Skeletal muscle satellite cell (primary cell): ENCODE measurements around the gene NFATC2.

Source experiments
- H3K27me3 ChIP-seq: 2 replicates; pipeline ENCODE4 v1.7.0; 2013; ENCODE audit warnings: low read length; ENCODE audit not compliant: control insufficient read depth, insufficient read depth
- H3K36me3 ChIP-seq: 2 replicates; pipeline ENCODE4 v1.7.0; 2013; ENCODE audit warnings: mild to moderate bottlenecking, control low read depth, low read length; ENCODE audit not compliant: insufficient read depth
- H3K4me1 ChIP-seq: 2 replicates; pipeline ENCODE4 v1.7.0; 2013; ENCODE audit warnings: low read length; ENCODE audit not compliant: control insufficient read depth, insufficient read depth
- H3K4me2 ChIP-seq: 2 replicates; pipeline ENCODE4 v1.7.0; 2013; ENCODE audit warnings: mild to moderate bottlenecking, low read length
- H3K4me3 ChIP-seq: 2 replicates; pipeline ENCODE4 v1.7.0; 2013; ENCODE audit warnings: low read length
- H3K9ac ChIP-seq: 2 replicates; pipeline ENCODE4 v1.7.0; 2013; ENCODE audit warnings: mild to moderate bottlenecking, low read depth, low read length, moderate library complexity
- H3K9me3 ChIP-seq: replicated peaks from 2 replicates; pipeline ENCODE4 v1.7.0; 2013; ENCODE audit warnings: mild to moderate bottlenecking, control low read depth, low read length

Gene NFATC2

GRCh38 chr20:51525241-51526105 lies 17.0 kb downstream of the NFATC2 start:
- no peak overlapping the region for H3K4me2 ChIP-seq
- no peaks in the 10 kb centered on the region for H3K27me3 ChIP-seq
- H3K4me3 ChIP-seq: no peak overlapping the region
- no peaks in the 10 kb centered on the region for H3K4me1 ChIP-seq
- no peaks in the 10 kb centered on the region for H3K36me3 ChIP-seq
- H3K9ac ChIP-seq: no peak overlapping the region
- H3K9me3 ChIP-seq: no peaks in the 10 kb centered on the region

- Histone ChIP-seq H3K27me3 (no peaks in the 10 kb centered on the region), H3K4me2 (no peak overlapping the region), H3K4me3 (no peak overlapping the region), H3K9me3 (no peaks in the 10 kb centered on the region), H3K9ac (no peak overlapping the region), H3K36me3 (no peaks in the 10 kb centered on the region), H3K4me1 (no peaks in the 10 kb centered on the region)
Measured at GRCh38 chr20:51523276-51524013, 19.1 kb downstream of the NFATC2 start.

- Histone ChIP-seq H3K4me1 (no peaks in the 10 kb centered on the region), H3K4me3 (no peak overlapping the region), H3K4me2 (no peak overlapping the region), H3K27me3 (peaks cover 4% of the 10 kb centered on the region), H3K9me3 (no peaks in the 10 kb centered on the region), H3K36me3 (no peaks in the 10 kb centered on the region), H3K9ac (no peak overlapping the region)
Measured at GRCh38 chr20:51522207-51522606, 20.3 kb downstream of the NFATC2 start.

- Histone ChIP-seq H3K4me2 (no peak overlapping the region), H3K36me3 (no peaks in the 10 kb centered on the region), H3K9me3 (no peaks in the 10 kb centered on the region), H3K27me3 (peaks cover 19% of the 10 kb centered on the region), H3K4me3 (no peak overlapping the region), H3K9ac (no peak overlapping the region), H3K4me1 (no peaks in the 10 kb centered on the region)
Measured at GRCh38 chr20:51517839-51518238, 24.7 kb downstream of the NFATC2 start.

DNA sequence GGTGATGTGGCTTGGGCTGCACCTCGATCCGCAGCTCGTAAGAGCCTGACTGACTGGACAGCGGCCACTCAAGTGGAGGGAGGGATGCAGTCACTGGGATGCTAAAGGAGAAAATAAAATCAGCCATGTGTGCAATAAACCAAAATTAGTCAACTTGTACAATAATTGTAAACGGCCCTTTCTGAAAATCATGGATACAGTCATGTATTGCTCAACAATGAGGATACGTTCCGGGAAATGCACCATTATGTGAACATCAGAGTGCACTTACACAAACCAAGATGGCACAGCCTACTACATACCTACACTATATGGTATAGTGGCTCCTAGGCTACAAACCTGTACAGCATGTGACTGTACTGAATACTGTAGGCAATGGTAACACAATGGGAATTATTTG lies 25.7 kb downstream of the NFATC2 start:
- H3K4me2 ChIP-seq: no peak overlapping the region
- H3K9me3 ChIP-seq: no peaks in the 10 kb centered on the region
- H3K4me1 ChIP-seq: no peaks in the 10 kb centered on the region
- no peak overlapping the region for H3K9ac ChIP-seq
- H3K4me3 ChIP-seq: no peak overlapping the region
- peaks cover 19% of the 10 kb centered on the region for H3K27me3 ChIP-seq
- H3K36me3 ChIP-seq: no peaks in the 10 kb centered on the region

DNA sequence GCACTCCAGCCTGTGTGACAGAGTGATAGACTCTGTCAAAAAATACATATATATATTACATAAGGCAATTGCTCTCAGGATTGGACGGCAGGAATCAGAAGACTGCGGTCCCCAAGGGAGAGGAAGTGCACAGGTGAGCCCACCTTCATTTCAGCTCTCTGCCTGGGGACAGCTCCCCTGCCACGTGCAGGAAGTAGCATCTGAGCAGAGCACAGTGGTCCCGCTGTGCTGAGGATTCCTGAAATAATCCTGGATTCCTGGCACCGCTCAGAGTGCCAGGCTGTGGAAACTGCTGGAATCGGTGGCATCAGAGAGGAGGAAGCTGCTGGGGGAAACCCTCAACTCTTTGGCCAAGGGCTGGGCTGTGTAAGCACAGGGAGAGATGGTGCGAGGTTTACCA lies 27.7 kb downstream of the NFATC2 start:
- Histone ChIP-seq H3K4me3 (no peak overlapping the region), H3K4me1 (no peaks in the 10 kb centered on the region), H3K36me3 (no peaks in the 10 kb centered on the region), H3K9ac (no peak overlapping the region), H3K4me2 (no peak overlapping the region), H3K9me3 (no peaks in the 10 kb centered on the region), H3K27me3 (peaks cover 32% of the 10 kb centered on the region)

- Histone ChIP-seq H3K27me3 (peaks cover 38% of the 10 kb centered on the region), H3K4me3 (no peak overlapping the region), H3K4me2 (no peak overlapping the region), H3K36me3 (no peaks in the 10 kb centered on the region), H3K9ac (no peak overlapping the region), H3K4me1 (no peaks in the 10 kb centered on the region), H3K9me3 (no peaks in the 10 kb centered on the region)
Measured at GRCh38 chr20:51514249-51514648, 28.3 kb downstream of the NFATC2 start.

GRCh38 chr20:51513545-51513944 lies 29.0 kb downstream of the NFATC2 start:
- H3K4me1 ChIP-seq: no peaks in the 10 kb centered on the region
- no peaks in the 10 kb centered on the region for H3K9me3 ChIP-seq
- H3K4me2 ChIP-seq: no peak overlapping the region
- no peak overlapping the region for H3K4me3 ChIP-seq
- H3K27me3 ChIP-seq: peaks cover 42% of the 10 kb centered on the region
- no peaks in the 10 kb centered on the region for H3K36me3 ChIP-seq
- H3K9ac ChIP-seq: no peak overlapping the region

GRCh38 chr20:51512645-51513044 lies 29.9 kb downstream of the NFATC2 start:
- Histone ChIP-seq H3K9me3 (no peaks in the 10 kb centered on the region), H3K4me1 (no peaks in the 10 kb centered on the region), H3K9ac (no peak overlapping the region), H3K4me3 (no peak overlapping the region), H3K27me3 (peaks cover 39% of the 10 kb centered on the region), H3K4me2 (no peak overlapping the region), H3K36me3 (no peaks in the 10 kb centered on the region)

GRCh38 chr20:51511861-51512619 lies 30.5 kb downstream of the NFATC2 start:
- Histone ChIP-seq H3K9ac (no peak overlapping the region), H3K9me3 (no peaks in the 10 kb centered on the region), H3K4me3 (no peak overlapping the region), H3K4me2 (no peak overlapping the region), H3K4me1 (no peaks in the 10 kb centered on the region), H3K36me3 (no peaks in the 10 kb centered on the region), H3K27me3 (peaks cover 45% of the 10 kb centered on the region)

DNA sequence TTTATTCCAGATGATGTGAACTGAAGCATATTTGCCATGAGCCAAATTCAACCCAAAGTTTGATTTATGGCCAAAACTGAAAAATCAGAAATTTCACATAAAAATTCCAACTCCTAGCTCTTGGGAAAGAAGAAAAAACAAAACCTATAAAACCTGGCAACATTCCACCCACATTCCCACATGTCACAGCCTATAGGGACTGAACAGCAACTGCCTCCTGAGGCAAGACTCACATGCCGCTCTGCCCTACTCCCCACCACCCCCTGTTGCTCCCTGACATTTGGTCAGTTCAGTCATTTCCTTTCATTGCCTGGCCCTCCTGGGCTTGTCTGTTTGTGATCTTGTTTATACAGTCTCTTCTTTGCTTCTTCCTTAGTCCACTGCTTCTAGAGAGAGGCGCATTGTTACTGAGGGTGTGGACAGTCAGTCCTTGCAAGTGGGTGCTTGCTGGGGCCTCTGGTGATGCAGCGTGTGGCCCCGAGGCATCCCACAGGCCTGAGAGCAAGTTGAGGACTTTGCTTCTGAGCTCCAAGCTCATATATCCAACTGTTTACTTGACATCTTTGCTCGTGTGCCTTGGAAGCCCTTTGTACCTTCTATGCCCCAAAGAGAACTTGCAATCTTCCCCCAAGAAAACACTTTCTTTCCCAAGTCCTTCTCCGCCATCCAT lies 31.4 kb downstream of the NFATC2 start:
- no peaks in the 10 kb centered on the region for H3K4me1 ChIP-seq
- H3K4me2 ChIP-seq: no peak overlapping the region
- H3K27me3 ChIP-seq: peaks cover 42% of the 10 kb centered on the region
- no peak overlapping the region for H3K4me3 ChIP-seq
- H3K9ac ChIP-seq: no peak overlapping the region
- no peaks in the 10 kb centered on the region for H3K36me3 ChIP-seq
- no peaks in the 10 kb centered on the region for H3K9me3 ChIP-seq
